ENCODE measurements around the gene AHDC1. TPM values are rescaled to one million over a fixed set of nuclear protein-coding genes. Genes with fewer than 3 reads are reported as not detected.

AHDC1 gene
- total RNA-seq, 1 donor from 2014 or later, result 10.6 TPM

DNA sequence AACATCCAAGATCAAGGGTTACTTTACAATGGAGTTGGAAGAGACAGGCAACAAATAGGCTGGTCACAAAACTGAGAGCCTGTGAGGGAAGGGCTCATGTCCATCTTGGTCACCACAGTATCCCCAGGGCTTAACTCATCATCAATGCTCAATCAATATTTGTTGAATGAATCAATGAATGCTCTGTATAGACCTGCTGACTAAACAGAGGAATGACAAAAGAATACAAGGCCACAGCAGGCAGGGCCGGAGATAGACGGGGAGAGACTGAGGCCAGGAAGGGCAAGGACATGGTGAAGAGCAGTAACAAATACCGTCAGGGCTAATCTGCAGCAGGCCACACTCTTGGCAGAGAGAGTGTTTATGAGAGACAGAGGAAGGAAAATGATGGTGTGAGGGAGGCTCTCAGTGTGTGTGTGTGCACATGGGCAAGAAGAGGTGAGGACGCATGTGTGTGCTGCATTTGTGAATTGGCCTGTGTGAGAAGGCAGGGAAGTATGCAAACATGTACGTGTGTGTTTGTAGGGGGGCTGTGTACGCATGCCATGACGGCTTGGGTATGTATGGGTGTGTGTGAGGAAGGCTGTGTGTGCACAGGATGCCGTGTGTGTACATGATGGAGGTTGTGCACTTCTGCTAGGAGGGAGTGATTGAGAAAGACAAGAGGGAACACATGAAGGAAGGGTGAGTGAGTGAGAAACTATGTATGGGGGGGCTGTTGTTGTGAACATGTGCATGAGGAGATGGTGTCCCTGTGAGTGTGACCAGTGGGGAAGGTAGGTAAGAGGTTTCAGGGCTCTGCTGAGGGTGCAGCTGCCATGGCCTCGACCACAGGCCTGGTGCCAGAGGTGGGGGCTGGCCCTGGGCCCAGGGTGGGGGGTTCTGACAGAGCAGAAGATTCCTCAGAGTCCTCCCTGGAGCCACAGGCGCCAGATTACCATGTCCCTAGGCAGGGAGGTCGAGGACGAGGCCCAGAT lies 15.4 kb downstream of the AHDC1 start:
- DNase-seq (ENCODE audit: low spot score in 2 of 2) (no peak), FAIRE-seq (no peak)

DNA sequence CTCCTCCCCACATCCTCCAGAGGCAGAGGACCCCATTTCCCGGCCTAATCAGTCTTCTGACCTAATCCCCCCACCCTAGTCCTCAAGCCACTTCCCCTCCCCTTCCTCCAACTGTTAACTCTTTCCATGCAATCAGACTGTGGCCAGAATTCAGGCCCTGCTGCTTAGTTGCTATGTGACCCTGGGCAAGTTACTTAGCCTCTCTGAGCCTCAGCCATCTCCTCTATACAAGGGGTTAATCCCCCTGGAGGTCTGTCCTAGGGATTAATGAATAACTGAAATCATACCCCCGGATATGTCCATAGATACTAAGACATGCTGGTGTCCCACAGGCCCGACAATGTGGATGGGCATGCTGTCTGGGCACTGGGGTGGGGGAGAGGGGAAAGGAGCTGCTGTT lies 18.3 kb downstream of the AHDC1 start:
- no peak for FAIRE-seq
- no peak for DNase-seq (ENCODE audit: low spot score in 2 of 2)

DNA sequence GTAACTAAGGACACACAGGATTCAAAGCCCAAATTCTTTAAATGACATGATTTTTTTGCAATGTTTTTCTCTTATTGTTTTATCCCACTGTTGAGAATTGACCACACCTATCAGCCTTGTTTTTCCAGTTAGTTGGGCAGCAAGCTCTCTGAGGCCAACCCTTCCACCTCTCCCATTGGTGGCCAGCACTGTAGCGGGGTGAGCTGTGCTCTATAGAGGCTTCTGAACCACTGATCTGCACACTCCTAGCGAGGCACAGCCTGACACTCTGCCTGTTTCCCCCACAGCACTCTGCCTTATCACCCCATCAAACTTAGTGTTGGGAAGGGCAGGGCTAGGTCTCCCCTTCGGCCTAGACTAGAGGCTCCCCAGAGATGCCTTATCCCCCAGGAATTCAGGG lies 19.5 kb downstream of the AHDC1 start:
- no peak for FAIRE-seq

DNA sequence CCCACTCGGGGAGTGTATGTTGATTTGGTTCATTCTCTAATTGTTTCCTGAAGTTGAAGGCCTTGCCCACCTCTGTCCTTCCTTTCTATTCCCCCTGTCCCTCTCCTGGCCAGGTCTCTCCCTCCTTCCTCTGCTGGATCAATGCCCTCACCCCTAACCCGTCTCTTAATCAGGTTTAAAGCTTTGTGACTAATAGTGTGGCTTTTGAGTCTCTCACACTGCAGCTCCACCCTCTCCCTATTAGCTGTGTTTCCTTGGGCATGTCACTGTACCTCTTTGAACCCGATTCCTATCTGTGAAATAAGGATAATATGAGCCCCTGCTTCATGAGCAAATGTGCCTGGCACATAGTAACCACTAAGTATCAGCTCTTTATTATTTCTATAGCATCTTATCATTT lies 20.5 kb downstream of the AHDC1 start:
- no peak for FAIRE-seq

More for the DNA sequence above, 19.5 kb downstream of the AHDC1 start:
- no peak for DNase-seq (ENCODE audit: low spot score in 2 of 2)

DNA sequence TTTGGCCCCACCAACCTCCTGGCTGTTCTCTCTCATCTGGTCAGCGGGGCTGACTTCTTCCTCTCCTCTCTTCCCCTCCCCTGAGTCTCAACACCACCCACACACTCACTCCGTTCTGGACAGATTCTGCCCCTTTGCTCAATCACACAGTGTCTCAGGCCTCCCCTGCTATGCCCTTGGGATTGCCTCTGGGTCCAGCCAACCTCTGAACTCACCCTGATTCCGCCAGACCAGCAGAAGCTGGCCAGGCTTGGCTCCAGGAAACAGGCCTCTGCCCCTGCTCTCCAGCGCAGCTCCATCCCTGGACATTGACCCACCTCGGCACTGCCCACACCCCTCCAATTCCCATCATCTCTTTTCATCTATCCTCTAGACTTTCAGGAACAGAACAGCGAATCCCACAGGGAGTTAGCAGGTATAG lies 22.1 kb downstream of the AHDC1 start:
- no peak for DNase-seq (ENCODE audit: low spot score in 2 of 2)
- no peak for FAIRE-seq

More for the DNA sequence above, 20.5 kb downstream of the AHDC1 start:
- DNase-seq (ENCODE audit: low spot score in 2 of 2), result no peak

DNA sequence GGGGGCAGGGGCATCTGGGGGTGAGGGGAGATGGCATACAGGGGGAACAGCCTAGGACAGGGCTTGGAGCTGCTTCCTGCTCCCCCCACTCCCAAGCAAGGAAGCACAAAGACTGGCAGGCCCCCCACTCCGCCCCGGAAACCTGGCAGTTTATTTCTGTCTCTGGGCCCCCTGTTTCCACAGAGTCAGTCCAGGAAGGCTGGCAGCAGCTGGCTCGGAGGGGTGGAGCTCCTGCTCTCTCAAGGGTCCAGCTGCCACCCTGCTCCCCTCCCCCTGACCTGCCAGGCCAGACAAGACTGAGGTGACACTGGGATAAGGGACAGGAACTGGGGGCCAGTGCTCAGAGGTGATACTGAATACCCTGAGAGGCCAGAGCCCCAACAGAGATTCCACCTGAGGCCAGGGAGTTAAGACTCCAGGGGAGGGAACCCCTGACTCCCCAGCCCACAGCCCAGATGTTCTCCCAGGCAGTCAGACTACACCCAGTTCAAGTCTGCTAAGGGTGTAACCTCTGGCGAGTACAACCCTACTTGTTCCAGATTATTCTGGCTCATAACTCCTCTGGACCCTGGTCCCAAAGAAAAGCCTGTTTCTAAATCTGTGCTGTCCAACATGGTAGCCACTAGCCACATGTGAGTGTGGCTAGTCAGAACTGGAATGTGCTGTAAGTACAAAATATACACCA lies 26.3 kb downstream of the AHDC1 start:
- no peak for DNase-seq (ENCODE audit: low spot score in 2 of 2)
- no peak for FAIRE-seq

DNA sequence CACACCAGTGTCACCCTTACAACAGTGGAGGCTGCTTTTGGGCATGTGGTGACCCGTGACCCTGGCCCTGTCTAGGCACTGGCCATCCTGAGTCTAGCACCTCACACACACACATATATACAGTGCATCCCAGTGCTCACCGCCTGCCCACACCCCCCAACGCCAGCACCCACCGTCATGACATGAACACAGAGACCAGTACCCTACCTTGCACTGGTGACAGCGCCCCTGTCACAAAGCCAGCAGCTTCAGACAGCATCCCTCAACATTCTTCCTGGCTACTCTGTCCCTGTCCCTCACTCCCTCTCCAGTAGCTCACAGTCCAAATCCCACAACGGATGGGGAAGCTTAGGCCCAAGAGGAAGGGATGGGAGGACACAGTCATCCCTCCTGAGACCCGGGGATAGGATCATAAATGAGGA lies 27.1 kb downstream of the AHDC1 start:
- FAIRE-seq, result no peak

DNA sequence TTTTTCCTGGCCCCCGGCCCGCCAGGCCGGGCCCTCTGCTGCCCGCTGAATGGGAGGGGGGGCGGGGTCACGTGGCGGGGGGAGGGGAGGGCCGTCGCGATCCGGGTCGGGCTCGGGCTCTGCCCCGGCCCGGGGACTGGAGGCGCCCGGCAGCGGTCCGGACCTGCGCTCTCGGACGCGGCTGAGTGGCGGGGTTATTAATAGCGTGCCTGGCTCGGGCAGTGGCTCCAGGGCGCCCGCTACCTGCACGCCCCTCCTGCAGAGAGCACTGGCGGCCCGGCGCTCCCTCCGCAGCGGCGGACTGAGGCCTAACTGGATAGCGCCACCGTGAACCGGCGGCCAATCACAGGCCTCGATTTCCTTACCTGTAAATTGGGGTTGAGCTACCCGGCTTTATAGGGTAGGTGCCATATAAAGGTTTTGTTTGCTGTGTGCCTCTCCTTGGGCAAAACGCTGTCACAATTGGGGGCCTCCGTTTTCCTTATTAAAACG lies 28.1 kb downstream of the AHDC1 start:
- DNase-seq (ENCODE audit: low spot score in 2 of 2) (peak; percentile 88 to 90), FAIRE-seq (no peak)

More for the DNA sequence above, 27.1 kb downstream of the AHDC1 start:
- no peak for DNase-seq (ENCODE audit: low spot score in 2 of 2)

DNA sequence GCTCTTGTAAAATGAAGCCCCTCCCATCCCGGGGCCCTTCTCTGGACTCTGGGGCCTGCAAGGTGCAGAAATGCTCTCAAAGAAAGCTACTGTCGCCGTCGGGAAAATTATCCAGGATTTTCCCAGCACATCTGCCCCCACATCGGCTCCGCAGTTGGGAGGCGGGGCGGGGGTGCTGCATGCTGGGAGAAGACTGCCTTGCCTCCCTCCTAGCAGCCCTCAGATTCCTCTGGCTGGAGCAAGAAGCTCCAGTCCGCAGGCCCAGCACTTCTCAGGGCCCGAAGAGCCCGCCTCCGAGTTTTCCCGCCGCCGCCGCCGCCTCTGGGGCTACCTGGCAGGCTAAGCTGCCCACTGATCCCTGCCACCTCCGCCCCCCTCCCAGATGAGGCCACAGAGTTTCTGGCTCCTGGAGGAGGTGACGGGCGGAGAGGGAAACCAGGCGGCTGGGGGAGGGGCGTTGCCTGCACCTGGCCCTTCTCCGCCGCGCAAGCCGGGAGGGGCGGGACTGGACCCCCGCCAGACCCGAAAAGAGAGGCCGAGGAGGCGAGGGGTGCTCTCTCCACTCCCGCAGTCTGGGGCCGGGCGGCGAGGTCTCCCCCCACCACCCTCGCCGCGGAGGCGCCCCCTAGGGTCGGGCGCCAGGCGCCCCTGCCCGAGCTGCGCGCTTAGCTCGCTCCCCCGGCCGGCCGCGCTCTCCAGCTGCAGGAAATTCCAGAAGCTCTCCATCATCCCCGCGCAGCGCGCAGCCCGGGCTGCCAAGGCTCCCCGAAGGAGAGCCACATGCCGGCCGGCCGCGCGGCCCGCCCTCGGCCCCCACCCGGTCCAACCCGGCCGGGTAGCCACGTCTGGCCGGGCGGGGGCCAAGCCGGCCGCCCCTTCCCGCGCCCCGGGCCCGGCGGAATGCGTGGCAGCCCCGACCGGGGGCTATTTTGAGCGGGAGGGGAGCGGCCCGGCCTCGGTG lies 28.8 kb downstream of the AHDC1 start:
- no peak for FAIRE-seq
- peak; percentile 67 to 78 for DNase-seq (ENCODE audit: low spot score in 2 of 2)

DNA sequence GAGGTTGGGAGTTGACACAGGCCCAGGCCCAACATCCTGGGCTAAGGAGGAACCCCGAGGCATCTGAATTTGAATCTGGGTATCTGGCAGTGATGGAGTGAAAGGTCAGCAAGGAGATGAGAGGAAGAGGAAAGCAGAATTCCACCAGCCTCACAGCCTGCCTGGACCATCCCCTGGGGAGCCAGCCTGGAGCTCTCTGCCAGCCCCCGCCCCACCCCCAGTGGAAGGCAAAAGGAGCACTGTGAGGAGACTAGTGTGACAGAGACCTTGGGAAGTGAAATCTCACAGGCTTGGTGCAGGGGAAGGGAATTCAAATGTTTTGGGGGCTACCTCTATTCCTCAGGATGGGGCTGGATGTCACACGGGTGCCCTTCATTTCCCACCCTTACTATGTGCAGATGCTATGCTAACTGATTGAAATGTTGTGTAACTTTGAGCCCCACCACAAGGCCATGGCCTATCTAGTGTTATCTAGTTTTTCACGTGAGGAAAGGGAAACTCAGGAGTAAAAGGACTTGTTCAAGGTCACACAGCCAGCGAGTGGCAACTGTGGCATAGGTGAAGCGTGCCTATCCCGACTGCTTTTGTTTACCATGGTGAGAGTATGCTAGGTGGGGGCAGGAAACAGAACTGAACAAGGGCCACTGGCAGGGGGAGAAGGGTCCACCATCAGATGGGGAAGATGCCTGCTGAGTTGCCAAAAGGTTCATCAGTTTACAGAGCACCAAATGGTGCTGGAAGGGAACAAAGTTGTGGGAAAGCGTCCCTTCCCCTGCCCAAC lies 29.8 kb downstream of the AHDC1 start:
- DNase-seq (ENCODE audit: low spot score in 2 of 2), result no peak
- FAIRE-seq, result no peak

DNA sequence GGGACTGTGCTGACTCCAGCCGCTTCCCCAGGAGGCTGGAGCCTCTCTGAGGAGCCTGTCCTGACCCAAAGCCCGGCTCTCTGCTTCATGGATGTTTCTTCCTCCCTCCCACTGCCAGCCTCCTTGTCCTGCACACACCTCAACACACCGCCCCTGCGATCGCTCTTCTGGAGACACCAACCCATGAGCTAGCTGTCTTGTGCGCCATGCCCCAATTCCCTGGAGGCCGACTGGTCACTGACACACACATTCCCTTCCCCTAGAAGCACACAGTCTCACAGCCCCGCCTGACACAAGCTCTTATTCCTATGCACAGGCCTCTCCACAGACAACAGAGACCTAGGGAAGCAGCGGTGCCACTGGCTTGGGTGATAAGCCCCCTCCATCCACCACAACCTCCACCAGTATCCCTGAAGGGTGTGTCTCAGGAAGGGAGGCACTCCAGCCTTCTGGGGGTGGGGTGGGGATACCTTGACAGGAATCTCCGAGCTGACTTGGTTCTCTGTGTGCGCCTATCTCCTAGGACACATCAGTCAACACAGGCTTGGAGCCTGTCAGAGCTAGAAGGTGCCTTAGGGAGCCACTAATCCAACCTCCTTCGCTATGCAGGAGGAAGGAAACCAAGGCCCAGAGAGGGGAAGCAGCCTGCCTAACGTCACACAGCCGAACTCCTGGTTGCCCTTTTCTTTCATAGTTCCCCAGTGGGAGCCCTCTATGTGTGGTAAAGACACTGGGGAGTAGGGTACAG lies 31.1 kb downstream of the AHDC1 start:
- FAIRE-seq (no peak), DNase-seq (ENCODE audit: low spot score in 2 of 2) (no peak)

DNA sequence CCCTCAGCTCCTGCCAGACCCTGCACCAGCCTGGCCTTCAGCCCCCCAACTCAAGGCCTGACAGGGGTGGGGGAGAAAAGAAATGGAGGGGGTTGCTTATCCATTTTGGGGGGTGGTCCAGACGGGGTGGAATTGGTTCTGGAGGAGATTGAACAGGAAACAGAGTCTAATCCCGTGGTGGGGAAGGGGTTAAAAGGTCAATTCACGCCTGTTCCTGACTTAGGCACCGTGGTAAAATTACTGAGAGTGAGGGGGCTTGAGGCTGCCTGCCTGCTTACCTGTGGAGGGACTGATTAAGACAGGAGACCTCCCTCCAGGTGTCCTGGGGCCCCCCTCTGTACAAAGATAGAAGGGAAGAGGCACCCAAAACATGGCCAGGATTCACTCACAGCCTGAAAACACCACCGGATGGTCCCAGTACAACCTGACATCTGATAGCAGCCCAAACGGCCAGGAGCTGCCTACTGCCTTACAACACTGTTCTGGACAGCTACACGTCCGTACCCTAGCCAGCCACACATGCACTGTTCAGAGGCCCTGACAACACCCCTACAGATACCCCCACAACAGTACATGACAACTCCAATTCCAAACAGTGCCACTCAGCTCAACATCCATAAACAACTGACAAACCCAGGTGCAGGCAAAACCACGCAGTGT lies 31.8 kb downstream of the AHDC1 start:
- DNase-seq (ENCODE audit: low spot score in 2 of 2) (no peak), FAIRE-seq (no peak)

DNA sequence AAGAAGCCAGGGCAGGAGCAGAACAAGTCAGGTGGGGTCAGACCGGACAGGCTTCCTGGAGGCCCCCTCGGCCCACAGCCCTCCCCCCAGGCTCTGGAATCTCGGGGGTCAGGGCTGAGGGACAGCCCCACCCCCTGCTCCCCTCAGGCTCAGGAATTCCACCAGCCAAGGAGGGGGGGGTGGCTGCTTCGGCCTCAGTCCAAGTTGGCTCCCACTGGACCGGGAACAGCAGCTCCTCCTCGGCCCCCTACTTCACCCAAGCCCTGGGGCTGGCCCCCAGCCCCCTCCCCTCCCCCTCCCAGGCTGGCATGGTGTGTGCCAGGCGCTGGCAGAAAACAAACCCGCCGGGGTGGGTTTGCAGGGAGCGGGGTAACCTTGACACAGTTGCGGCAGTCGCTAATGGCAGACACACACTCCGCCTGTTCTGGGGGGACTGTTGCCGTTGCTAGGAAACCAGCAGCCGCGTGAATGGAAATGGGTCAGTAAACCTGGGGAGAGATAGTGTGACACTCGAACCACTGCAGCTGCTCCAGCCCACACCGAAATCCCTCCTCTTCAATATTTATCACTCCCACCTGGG lies 32.4 kb downstream of the AHDC1 start:
- DNase-seq (ENCODE audit: low spot score in 2 of 2) (no peak), FAIRE-seq (no peak)

DNA sequence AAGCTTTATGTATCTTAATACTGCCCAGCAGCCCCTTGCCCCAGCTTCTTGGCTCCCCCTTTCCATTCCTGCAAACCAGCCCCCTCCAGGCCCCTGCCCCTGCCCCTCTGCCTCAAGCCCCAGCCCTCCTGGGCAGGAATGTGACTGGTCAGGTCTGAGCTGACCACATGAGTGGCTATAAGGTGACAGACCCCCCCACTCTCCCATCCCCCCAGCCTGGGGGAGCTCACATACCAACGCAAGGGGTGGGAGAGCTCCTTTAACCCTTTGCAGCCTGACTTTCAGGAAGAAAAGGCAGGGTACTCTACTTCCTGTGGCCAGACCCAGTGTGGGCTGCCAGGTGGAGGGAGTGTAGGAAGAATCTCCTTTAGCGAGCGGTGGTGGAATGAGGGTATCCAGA lies 33.2 kb downstream of the AHDC1 start:
- no peak for FAIRE-seq
- DNase-seq (ENCODE audit: low spot score in 2 of 2), result no peak

DNA sequence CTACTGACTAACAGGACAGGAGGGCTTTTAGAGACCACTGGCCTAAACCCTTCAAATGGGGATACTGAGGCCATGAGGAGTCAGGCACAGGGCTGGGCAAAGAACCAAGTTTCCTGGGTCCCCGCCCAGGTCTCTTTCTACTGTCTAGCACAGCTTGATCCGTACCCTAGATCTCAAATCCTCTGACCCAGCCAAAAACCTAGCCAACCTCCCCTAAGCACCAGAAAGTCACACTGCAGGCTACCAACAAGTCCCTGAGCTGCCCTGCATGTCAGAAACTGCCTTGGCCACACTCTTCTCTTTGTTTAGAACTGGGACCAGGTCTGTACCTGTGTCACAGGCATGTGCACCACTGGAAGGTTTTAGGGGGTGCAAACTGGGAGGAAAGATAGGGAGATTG lies 33.6 kb downstream of the AHDC1 start:
- FAIRE-seq (no peak), DNase-seq (ENCODE audit: low spot score in 2 of 2) (no peak)

DNA sequence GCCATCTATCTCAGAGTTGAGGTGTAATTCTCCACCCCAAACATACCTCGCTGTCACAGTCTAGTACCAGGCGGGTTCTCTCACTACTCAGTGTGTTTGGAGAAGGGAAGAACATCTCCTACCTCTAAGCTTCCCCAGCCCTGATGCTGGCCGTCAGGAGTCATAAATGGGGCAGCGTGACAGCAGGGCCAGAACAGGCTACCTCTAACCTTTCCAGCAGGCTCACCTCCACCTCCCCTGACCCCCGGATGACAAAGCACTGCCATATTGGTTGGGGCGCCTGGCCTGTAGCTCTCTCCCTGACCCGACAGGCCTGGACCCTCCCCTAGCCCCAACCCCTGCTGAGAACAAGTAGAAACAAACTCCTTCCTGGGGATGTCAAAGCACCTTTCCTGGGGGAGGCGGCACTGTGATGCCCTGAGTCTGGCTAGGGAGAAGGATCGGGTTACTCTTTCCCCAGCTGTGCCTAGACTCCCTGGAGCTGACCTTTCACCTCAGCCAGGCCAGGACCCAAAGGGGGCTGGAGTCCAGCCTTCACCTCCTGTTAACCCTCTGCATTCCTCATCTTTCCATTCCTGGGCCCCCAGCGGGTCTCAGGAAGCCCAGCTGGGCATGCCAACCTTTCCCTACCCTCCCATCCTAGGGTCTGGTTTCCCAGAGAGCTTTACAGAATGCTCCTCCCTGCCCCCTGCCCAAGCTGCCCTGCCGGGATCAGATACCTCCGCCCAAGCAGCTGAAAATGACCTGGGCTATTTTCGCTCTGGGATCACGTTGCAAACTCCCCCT lies 34.2 kb downstream of the AHDC1 start:
- DNase-seq (ENCODE audit: low spot score in 2 of 2) (no peak), FAIRE-seq (no peak)

DNA sequence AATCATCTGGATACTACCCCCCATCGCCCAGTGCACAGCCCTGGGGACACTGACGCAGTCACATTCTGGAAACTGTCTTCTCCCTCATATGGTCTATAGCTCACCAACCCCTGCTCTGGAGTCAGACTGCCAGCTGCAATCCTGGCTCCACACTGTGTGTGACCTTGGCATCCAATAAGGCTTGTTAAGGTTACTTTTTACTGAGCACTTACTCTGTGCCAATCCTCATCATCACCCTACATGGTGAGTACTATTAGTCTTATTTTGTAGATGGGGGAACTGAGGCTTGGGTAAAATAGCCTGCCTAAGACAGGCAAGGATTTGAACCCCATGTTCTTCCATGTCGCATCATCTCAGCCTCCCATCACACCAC lies 34.9 kb downstream of the AHDC1 start:
- DNase-seq (ENCODE audit: low spot score in 2 of 2) (no peak), FAIRE-seq (no peak)

Measured in frontal cortex (tissue), 4 donors.